M059J (cell line): ENCODE data around the gene AFG1L. TPM values are rescaled to one million over a fixed set of nuclear protein-coding genes. Genes with fewer than 3 reads are reported as not detected.
A peak's percentile ranks its signal among the peaks of the same experiment; 100 is the strongest.
"Not testable (repeated sequence)": the region's sequence is repeated elsewhere in the genome, so short reads cannot be mapped to it uniquely, and the experiment has no call there.

ENCODE experiments used
- DNase-seq: peaks from one replicate; pipeline ENCODE4 v3.0.0-alpha.2; 2012; ENCODE audit warnings: low read depth
- total RNA-seq: library from RNA; depleted of rRNA; stranded (reverse); fragments of >200 nt; shearing (Covaris generic); gene quantifications from 2 replicates; pipeline ENCODE4 v1.2.3, GENCODE V29; 2014; rRNA removed

Gene AFG1L
- 8.9 and 12.4 TPM in 2 replicates for total RNA-seq

DNA sequence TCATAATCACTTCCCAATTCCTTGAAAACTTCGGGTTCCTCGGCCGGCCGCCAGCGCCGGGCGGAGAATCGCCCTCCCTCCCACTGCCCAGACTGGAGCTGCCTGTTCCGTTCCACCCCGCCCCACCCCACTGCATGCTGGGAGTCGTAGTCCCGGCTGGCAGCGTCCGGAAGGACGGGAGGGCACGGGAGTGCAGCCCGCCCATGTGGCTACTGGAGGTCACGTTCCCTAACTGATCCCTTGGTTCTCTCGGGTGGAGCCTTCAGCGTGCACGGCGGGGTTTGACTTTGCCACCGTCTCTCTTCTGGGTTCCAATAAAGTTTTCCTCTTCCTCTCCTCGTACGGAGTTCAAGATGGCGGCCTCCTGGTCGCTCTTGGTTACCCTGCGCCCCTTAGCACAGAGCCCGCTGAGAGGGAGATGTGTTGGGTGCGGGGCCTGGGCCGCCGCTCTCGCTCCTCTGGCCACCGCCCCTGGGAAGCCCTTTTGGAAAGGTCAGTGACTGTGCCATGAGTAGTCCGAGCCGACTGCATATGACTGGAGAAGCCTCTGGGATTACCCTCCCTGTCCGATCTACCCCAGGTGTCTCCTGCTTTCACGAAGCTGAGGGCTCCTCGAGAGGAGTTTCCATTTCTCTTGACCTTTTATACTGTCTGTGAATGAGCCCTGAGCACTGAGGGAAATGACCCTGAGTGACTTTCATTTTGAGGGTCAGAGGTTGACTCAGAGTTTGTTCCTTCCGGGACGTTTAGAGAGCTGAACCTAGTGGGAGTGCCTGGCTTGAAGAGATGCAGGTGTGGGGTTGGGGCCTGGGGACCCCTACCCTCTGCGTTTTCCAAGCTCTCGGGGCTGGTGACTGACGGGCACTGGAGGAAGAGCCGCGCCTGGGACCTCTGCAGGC is at the start of gene AFG1L:
Gene AFG1L (plus strand): TSS at position 328 of the 899 bp plus-strand sequence. CDS start 26 bp downstream, at position 354.
- DNase-seq, result peak; percentile 93

DNA sequence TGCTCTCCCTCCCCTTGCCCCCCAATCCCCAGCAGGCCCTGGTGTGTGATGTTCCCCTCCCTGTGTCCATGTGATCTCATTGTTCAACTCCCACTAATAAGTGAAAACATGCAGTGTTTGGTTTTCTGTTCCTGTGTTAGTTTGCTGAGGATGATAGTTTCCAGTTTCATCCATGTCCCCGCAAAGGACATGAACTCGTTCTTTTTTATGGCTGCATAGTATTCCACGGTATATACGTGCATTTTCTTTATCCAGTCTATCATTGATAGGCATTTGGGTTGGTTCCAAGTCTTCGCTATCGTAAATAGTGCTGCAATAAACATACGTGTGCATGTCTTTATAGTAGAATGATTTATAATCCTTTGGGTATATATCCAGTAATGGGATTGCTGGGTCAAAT is 49.8 kb upstream of the AFG1L start:
- not testable (repeated sequence) for DNase-seq

DNA sequence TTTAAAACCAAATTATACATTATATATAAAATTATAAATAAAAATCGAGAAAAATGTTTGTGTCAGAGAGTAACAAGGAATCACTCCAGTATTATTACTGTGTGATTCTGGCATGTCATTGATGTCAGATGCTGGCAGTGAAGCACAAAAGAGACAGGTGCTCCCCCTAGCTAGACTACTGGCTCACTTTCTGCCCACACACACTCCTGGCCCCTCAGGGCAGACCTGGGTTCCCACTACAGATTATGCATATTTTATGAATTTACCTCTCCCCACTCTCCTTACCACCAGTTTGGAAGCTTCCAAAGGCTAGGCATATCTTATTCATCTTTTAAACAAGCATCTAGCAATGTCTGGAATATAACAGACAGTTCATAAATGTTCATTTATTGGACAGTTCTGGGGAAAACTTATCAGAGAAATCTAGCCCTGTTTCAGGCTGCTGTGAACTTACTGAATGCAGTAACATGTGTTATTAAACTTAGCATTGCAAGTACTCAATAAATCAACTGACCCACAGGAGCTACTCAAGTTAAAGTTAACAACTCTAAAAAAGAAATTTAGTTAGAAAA is 46.8 kb upstream of the AFG1L start:
- no peak for DNase-seq

DNA sequence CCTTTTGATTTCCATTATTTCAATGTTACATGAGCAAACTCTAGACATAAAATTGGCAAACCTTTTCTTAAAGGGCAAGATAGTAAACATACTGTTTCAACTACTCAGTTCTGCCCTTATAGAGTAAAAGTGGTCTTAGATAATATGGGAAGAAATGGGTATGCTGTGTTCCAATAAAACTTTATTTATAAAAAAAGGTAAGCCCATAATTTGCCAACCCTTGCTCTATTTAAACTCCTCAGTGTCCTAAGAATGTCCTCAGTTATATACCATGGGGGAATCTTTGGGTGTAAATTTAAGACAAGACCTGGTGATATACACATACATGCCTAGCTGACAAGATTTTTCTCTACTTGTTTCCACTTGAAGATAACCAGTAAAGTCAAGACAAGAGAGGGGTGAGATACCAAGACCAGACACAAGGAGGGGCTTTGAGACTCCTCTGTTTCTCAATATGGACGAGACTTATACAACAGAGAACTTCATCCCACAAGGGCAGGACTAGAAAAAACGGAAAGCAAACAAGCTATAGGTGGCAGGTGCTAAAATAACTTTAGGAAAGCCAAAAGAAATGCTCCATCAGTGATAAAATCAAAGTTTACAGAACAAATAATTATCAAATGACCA is 44.5 kb upstream of the AFG1L start:
- peak; percentile 31 for DNase-seq

DNA sequence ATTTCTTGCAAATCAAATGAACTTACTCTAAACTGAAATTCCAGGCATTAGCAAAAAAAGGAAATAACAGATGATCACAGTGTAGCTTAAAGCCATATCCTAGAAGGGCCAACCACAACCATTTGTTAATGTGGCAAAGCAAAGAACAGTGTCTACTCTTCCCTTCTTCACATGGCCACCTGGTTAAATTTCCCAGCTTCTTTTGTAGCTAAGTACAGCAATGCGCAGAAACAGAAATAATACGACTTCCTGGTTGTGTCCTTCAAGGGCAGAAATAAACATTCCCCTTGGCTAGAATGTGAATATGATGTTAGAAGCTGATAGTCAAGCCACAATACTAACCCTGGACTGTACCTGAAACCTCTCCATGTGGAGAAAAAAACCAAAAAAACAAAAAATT is 43.6 kb upstream of the AFG1L start:
- no peak for DNase-seq

DNA sequence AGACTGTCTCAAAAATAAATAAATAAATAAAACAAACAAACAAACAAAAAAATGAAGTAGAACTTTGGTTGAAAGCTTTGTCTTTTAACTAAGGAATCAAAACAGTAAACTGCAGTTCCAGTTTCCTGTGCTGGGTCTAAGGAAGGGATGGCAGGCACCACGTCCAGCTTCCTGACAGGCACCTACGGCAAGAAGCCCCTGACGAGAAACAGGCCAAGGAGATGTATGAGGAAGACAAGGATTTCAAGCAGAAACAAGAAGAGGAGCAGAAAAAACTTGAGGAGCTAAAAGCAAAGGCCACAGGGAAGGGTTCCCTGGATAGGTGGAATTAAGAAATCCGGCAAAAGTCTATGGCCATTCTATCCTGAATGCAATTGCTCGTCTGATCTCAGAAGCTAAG is 42.8 kb upstream of the AFG1L start:
- no peak for DNase-seq

DNA sequence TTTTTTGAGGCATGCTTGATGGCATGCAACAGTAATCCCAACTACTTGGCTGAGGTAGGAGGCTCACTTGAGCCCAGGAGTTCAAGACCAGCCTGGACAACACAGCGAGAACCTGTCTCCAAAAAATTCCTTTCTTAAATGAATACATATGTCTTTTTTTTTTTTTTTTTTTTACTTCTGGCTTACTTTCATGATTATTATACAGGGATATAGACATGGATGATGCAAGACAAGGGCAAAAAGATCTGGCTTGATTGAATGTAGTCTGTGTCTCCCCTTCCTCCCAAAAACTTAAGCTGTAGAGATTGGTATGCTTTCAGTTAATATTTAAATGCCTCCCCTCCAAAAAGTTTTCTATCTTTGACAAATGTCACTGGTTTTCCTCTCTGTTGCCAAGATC is 41.6 kb upstream of the AFG1L start:
- no peak for DNase-seq

DNA sequence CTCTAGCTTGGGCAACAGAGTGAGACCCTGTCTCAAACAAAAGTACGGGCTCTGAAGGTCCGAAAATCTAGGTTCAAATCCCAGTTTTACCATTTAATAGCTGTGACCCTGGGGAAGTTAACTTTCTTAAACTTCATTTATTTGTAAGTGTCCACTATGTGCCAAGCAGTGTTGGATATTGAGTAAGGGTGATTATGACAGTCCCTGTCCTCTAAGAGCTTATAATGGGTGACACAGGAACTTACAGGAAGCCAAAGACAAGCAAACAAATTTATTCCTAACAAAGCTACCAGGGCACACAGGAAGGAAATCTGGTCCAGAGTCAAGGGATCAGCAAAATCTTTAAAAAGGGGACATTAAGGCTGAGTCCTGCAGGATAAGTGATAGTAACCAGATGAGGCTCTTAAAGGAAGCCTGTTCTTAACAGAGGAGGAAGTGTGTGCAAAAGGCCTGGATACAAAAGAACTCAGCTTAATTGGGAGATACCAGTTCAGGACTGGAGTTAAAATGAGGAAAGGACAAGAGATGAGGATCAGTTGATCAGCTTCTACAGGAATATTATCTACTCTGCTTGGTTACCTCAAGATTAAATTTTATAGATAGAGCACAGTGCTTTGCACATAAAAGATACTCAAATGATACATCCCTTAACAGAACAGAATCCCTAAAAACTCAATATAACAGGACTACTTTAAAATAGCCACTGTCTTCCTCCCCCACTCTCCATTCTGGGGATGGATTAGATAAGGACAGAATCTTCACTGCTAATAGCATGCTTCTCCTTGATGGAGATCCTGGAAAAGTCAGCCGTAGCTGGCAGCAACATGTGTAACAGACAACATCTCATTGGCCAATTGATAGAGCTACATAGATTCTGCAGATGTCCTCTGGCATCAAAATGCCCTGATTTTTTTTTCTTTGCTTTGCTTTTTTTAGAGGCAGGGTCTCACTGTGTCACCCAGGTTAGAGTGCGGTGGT is 40.1 kb upstream of the AFG1L start:
- no peak for DNase-seq

DNA sequence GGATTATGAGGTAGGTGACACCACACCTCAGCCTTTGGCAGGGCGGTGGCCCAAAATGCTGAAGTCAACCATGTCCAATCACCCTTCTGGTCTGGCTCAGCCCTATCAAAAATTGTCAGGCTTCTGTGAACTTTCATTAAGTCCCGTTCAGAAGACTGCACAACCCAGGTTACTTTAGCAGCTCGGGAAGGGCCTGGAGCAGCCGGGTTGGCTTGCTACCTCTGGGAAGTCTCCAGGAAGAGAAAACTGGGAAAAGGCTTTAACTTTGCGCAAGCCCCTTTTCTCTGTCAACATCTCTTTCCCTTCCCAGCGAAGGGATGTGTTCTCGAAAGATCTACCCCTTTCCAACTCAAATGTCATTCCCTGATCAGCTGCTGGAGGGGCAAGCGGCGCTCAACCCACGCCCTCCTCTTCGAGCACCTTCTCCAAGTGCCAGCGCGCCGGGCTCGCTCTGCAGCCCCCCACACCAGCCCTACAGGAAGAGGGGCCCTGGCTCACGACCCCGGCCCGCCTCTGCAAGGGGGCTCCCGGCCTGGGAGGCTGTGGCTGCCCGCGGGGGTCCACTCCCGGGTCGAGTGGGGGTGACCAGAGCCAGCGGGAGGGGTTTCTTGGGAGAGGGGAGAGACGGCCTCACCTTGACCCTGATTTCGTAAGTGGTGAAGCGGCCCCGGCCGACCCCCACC is 34.6 kb upstream of the AFG1L start:
- peak; percentile 57 for DNase-seq

DNA sequence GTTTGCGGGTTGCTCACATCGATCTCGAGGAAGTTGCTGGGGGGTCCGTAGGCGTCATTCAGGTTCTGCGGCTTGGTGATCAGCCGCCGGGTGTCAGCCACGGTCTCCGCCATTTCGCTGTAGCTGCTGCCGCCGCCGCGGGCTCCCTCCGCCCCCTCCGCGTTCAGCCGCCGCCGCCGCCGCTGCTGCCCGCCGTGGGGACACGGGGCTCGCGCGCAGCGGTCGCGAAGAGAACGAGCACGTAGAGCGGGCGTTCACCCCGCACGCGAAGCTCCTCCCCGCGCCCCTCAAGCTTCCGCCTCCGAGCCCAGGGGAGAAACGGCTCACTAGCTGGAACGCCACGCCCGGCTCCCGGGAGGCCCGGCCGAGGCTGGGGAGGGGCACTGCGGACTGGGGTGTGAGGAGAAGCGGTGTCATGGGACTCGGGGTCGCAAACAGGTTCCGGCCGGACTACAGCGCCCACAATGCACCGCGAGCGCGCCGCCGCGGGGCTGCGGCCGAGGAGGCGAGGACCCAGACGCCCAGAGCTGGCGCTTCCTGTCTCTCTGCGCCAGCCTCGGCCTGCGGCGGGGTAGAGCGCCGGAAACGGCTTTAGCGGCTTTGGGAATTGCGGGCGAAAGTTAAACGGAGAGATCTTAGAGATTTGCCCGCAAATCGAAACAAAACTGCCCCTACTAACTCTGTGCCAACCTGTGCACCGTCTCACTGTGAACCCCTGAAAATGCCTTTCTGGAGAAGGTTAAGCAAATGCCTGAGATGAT is 33.9 kb upstream of the AFG1L start, which contains the start of gene SNX3:
Gene SNX3 (minus strand): TSS at position 232 of the 761 bp plus-strand sequence. CDS start 119 bp downstream, at position 113.
- peak; percentile 97 for DNase-seq

DNA sequence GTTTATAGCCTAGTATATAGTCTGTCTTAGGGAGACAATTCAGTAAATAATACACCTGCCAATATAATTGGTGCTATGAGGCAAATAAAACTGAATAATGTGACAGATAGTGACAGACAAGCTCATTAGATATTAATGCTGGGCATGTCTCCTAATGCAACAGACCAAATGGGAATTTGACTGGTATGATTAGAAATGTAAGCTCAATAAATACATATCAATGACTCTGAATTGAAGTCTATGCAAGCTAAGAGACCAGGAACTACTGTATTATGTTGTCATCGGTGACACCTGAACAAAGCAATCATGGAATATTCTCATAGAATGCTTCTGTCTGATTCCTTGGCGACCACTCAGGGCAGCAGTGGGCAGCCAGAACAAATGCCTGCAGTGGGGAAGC is 31.5 kb upstream of the AFG1L start:
- no peak for DNase-seq

DNA sequence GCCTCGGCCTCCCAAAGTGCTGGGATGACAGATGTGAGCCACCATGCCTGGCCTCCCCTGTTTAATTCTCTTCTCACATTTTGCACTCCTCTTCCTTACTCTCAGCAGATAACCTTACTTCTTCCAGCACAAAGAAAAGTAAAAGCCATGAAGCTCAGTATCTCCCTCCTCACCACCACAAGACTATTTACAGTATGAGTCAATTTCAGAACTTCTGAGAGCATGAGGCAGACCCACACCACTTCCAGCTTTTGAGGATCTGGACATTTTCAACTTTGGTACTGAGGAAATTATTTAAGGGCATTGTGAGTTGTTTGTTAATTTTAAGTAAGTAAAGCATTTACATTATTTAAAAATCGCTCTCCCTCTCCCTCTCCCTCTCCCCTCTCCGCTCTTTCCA is 26.0 kb upstream of the AFG1L start:
- DNase-seq, result no peak

DNA sequence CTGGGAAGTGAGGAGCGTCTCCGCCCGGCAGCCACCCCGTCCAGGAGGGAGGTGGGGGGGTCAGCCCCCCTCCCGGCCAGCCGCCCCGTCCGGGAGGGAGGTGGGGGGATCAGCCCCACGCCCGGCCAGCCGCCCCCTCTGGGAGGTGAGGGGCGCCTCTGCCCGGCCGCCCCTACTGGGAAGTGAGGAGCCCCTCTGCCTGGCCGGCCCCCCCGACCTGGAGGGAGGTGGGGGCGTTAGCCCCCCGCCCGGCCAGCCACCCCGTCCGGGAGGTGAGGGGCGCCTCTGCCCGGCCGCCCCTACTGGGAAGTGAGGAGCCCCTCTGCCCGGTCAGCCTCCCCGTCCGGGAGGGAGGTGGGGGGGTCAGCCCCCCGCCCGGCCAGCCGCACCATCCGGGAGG is 24.9 kb upstream of the AFG1L start:
- not testable (repeated sequence) for DNase-seq

DNA sequence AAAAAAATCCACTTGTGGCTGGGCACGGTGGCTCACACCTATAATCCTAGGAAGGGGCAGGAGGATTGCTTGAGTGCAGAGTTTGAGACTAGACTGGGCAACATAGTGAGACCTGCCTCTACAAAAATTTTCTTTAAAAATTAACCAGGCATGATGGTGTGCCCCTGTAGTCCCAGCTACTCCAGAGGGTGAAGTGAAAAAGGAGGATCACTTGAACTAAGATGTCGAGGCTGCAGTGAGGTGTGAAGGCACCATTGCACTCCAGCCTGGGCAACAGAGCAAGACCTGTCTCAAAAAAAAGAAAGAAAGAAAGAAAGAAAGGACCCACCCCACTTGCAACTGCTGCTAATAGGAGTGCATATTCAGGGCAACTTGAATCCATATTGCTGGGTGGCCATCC is 20.3 kb upstream of the AFG1L start:
- DNase-seq, result no peak

DNA sequence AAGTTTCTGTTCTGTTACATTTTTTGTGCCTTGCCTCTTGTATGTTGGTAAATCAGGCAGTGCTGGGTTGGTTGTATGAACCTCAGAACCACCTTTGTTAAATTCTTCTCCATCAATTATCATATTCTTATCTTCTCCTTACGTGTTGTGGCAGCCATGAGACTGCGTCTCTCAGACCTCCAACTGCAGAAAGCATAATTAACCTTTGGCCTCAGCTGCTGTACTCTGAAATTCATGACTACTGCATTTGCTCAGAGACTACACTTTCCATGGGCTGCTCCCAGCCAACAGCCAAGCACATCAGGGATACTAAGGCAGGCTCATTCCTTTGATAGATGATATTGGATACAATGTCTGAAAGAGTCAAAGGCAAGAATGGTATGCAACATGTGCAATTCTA is 18.9 kb upstream of the AFG1L start:
- no peak for DNase-seq

DNA sequence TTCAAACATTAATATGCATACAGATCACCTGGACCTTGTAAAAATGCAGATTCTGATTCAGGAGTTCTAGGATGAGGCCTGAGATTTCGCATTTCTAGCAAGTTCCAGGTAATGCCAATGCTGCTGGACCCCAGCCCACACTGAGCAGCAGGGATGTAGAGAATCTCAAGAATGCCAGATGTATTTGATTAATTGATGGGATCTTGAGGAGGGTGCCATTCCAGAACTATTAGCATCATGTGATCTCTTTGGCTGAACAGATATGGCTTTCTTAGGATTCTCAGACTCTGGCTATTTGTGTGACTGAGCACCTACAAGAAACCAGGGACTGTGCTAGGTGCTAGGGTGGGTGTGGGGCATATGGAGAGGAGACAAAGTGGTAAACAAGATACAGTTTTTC is 17.6 kb upstream of the AFG1L start:
- no peak for DNase-seq

DNA sequence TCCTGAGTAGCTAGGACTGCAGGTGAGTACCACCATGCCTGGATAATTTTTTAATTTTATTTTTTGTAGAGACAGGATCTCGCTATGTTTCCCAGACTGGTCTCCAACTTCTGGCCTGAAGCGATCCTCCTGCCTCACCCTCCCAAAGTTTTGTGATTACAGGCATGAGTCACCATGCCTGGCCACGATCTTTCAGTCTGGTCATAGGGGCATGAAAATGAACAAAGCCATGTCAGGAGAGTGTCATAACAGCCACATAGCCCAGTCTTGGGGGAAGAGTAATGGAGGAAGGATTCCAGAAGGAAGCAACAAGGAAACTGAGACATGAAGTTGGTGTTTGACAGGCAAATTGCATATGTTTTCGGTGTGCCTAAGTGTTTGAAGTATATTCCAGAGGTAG is 17.0 kb upstream of the AFG1L start:
- peak; percentile 72 for DNase-seq

DNA sequence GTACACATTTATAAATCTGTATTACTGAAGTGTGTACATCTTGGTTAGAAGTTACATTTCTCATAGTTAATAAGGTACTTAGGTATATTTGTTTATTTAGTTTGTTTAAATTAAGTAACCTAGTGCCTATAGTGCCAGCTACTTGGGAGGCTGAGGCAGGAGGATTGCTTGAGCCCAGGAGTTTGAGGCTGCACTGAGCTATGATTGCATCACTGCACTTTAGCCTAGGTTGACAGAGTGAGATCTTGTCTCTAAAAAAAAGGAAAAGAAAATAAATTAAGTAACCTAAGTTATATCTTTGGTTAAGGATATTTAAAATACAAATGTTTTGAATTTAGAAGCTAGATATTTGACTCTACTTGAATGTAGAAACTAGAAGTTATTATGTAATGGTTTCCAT is 9.5 kb upstream of the AFG1L start:
- DNase-seq, result no peak

DNA sequence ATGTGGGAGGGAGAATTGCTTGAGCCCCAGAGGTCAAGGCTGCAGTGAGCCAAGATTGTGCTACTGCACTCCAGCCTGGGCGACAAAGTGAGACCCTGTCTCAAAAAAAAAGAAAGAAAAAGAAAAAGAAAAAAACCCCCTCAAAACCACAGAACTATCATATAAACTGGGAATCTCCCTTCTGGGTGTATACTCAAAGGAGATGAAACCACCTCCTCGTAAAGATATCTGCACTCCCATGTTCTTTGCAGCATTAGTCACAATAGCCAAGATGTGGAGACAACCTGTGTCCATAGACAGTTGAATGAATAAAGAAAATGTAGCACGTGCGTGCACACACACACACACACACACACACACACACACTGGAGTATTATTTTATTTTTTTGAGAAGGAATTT is 8.5 kb upstream of the AFG1L start:
- no peak for DNase-seq

DNA sequence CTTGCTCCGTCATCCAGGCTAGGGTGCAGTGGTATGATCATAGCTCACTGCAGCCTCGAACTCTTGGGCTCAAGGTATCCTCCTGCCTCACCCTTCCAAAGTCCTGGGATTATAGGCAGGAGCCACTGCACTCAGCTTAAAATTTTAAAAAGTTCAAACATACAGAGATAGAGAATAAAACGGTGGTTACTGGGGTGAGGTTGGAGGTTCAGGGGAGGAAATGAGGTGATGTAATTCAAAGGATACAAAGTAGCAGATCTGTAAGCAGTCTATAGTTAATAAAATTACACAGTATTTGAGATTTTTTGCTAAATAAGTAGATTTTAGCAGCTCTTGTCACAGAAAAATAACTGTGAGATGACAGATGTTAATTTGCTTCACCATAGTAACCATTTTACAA is 7.5 kb upstream of the AFG1L start:
- DNase-seq, result no peak
